Measurements from ENCODE around the gene IMPACT. TPM values are rescaled to one million over a fixed set of nuclear protein-coding genes. Genes with fewer than 3 reads are reported as not detected.

The IMPACT gene
- total RNA-seq, 2 donors from 2014 or later, result 9.6 to 20.1 TPM

DNA sequence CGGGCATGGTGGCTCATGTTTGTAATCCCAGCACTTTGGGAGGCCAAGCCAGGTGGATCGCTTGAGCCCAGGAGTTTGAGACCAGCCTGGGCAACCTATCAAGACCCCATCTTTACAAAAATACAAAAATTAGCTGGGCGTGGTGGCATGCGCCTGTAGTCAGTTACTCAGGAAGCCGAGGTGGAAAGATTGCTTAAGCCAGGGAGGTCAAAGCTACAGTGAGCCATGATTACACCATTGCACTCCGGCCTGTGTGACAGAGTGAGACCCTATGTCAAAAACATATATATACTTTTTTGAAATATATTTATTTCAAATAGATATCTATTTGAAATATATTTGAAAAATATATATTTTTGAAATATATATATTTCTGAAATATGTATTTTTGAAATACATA lies 39.8 kb upstream of the IMPACT start:
- Histone ChIP-seq H3K4me1 (no peaks in the 10 kb centered on the region), H3K9me3 (no peaks in the 10 kb centered on the region), H3K27me3 (no peaks in the 10 kb centered on the region), H3K36me3 (replicated peaks in 1 of 2; ENCODE audit: insufficient read depth in 1 of 2, low read depth in 2 of 2) (no peaks in the 10 kb centered on the region), H3K4me3 (no peak overlapping the region), H3K27ac (no peak overlapping the region)
- 85 to 91% methylated on average over 6 of the region's 6 CpGs for WGBS, 2 donors
- TF ChIP-seq, protein P1, sequence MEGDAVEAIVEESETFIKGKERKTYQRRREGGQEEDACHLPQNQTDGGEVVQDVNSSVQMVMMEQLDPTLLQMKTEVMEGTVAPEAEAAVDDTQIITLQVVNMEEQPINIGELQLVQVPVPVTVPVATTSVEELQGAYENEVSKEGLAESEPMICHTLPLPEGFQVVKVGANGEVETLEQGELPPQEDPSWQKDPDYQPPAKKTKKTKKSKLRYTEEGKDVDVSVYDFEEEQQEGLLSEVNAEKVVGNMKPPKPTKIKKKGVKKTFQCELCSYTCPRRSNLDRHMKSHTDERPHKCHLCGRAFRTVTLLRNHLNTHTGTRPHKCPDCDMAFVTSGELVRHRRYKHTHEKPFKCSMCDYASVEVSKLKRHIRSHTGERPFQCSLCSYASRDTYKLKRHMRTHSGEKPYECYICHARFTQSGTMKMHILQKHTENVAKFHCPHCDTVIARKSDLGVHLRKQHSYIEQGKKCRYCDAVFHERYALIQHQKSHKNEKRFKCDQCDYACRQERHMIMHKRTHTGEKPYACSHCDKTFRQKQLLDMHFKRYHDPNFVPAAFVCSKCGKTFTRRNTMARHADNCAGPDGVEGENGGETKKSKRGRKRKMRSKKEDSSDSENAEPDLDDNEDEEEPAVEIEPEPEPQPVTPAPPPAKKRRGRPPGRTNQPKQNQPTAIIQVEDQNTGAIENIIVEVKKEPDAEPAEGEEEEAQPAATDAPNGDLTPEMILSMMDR (IDR thresholded peaks at IDR 0.05), result no peak
- TF ChIP-seq POLR2A (IDR thresholded peaks at IDR 0.05), result no peak
- DNase-seq, result no peak
- no peak for ATAC-seq
- intact Hi-C loops (cut with DNase I), result no loop called here

DNA sequence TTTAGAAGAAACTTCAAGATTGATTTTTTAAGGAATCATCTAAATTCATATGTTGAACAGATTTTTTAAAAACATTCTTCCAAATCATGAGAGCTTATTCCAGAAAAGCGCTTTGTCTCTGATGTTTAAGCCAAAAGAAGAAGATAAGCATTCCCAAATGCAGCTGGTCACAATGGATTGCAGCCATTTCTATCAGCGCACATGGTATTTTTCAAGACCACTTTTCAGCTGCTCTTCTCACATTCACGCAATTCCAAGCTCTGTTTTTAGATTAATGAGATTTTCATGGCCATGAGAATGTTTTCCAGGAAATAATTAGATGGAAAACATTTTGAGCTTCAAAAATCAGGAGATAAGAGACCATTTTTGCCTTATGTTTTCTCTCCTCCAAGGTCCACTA lies 37.5 kb upstream of the IMPACT start:
- Histone ChIP-seq H3K27ac (no peak overlapping the region), H3K4me1 (no peaks in the 10 kb centered on the region), H3K4me3 (no peak overlapping the region), H3K36me3 (replicated peaks in 1 of 2; ENCODE audit: insufficient read depth in 1 of 2, low read depth in 2 of 2) (no peaks in the 10 kb centered on the region), H3K27me3 (no peaks in the 10 kb centered on the region), H3K9me3 (no peaks in the 10 kb centered on the region)
- DNase-seq, result no peak
- WGBS, 2 donors, result 66 to 75% methylated on average over 3 of the region's 3 CpGs
- no peak for ATAC-seq
- intact Hi-C loops (cut with DNase I), result no loop called here
- TF ChIP-seq POLR2A (IDR thresholded peaks at IDR 0.05), result no peak
- TF ChIP-seq, protein P1 (IDR thresholded peaks at IDR 0.05), result no peak

DNA sequence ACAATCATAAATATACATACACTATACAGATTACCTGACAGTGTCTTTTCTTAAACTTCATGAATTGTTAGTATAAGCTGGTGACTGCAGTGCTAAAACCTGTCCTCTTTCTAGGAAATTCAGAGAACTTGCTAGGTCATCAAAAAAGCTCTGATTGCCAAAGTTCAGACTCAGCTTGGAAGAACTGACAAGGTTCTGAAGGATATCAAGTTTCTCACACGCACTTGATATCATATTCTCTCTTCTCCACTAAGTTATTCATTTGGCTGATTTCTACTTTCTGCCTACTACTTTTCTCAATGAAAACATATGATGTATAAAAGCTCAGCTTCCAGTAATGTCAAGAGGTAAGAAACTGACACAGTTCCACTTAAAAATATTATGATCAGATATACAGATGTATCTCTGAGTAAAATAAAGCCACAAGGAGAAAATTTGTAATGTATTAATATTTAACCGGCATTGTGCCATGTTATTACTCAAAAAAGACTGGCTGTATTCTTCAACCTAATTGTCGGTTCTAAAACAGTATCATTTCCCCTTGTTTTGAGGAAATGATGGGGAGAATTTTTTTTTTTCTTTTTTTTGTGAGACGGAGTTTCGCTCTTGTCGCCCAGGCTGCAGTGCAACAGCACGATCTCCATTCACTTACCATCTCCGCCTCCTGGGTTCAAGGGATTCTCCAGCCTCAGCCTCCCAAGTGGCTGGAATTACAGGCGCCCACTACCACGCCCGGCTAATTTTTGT lies 31.2 kb upstream of the IMPACT start:
- no peaks in the 10 kb centered on the region for H3K27me3 ChIP-seq
- intact Hi-C loops (cut with DNase I), result no loop called here
- no peak overlapping the region for H3K4me3 ChIP-seq
- TF ChIP-seq, protein P1 (IDR thresholded peaks at IDR 0.05), result no peak
- no peak for TF ChIP-seq POLR2A (IDR thresholded peaks at IDR 0.05)
- no peaks in the 10 kb centered on the region for H3K9me3 ChIP-seq
- no peak overlapping the region for H3K27ac ChIP-seq
- H3K4me1 ChIP-seq, result peaks cover 6% of the 10 kb centered on the region
- WGBS, 2 donors, result 65 to 77% methylated on average over 11 of the region's 11 CpGs
- DNase-seq (no peak), ATAC-seq (no peak)
- H3K36me3 ChIP-seq (replicated peaks in 1 of 2; ENCODE audit: insufficient read depth in 1 of 2, low read depth in 2 of 2), result no peaks in the 10 kb centered on the region

DNA sequence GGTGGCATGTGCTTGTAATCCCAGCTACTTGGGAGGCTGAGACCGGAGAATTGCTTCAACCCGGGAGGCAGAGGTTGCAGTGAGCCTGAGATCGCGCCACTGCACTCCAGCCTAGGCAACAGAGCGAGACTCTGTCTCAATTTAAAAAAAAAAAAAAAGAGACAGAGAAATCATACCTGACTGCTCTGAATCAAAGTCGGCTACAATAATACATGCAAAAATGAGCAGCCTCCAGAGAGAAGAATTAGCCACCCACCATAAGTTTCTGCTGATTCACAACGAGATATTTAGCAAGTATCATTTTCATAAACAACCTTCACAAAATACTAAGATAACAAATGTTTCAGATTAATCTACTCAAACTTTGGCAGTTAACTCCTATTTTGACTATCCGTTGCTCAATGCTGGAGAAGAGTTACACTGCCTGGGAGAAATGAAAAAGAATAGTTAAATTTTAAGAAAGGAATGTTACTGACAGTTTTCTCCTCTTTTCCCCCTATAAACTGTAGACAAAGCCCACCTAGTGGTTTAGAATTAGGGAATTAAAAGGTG lies 30.3 kb upstream of the IMPACT start:
- peaks cover 6% of the 10 kb centered on the region for H3K4me1 ChIP-seq
- intact Hi-C loops (cut with DNase I), result no loop called here
- no peaks in the 10 kb centered on the region for H3K27me3 ChIP-seq
- H3K9me3 ChIP-seq, result no peaks in the 10 kb centered on the region
- WGBS, 2 donors, result 78 to 89% methylated on average over 8 of the region's 8 CpGs
- H3K4me3 ChIP-seq, result no peak overlapping the region
- DNase-seq (no peak), ATAC-seq (no peak)
- no peaks in the 10 kb centered on the region for H3K36me3 ChIP-seq (replicated peaks in 1 of 2; ENCODE audit: insufficient read depth in 1 of 2, low read depth in 2 of 2)
- H3K27ac ChIP-seq, result no peak overlapping the region
- no peak for TF ChIP-seq POLR2A (IDR thresholded peaks at IDR 0.05)
- TF ChIP-seq, protein P1 (IDR thresholded peaks at IDR 0.05), result no peak

Measured in body of pancreas (tissue), 4 donors.